Left ventricle myocardium inferior (tissue), 1 donor: ENCODE results near the gene P3H2. TPM values are rescaled to one million over a fixed set of nuclear protein-coding genes. Genes with fewer than 3 reads are reported as not detected.

ENCODE experiments used
- DNase-seq: peaks from one replicate; pipeline ENCODE4 v3.0.0-alpha.2; 2020
- H3K27ac ChIP-seq: fragments of 200-600 bp; replicated peaks from 2 replicates; pipeline ENCODE4 v1.8.0; 2021
- H3K27me3 ChIP-seq: fragments of 200-600 bp; 2 replicates; pipeline ENCODE4 v1.8.0; 2021; ENCODE audit warnings: low read depth
- H3K36me3 ChIP-seq: fragments of 200-600 bp; 2 replicates; pipeline ENCODE4 v1.8.0; 2021
- H3K4me1 ChIP-seq: fragments of 200-600 bp; 2 replicates; pipeline ENCODE4 v1.8.0; 2021
- H3K4me3 ChIP-seq: fragments of 200-600 bp; 2 replicates; pipeline ENCODE4 v1.8.0; 2021; ENCODE audit warnings: mild to moderate bottlenecking, moderate library complexity
- H3K9me3 ChIP-seq: fragments of 200-600 bp; replicated peaks from 2 replicates; pipeline ENCODE4 v1.8.0; 2021
- CTCF ChIP-seq: fragments of 200-600 bp; IDR thresholded peaks from 2 replicates; pipeline ENCODE4 v1.8.0; 2021; ENCODE audit warnings: antibody characterized with exemption, mild to moderate bottlenecking, borderline replicate concordance
- intact Hi-C: fragments of 100-400 bp; cut with micrococcal nuclease; formaldehyde crosslinking; loops from one replicate; pipeline ENCODE4 v1.11.0; 2022
- total RNA-seq: library from RNA; stranded (reverse); fragmentation: NEBNext Ultra II Directional; extraction: Animal tissue kit (Norgen Biotek cat#: 25700); gene quantifications from one replicate; pipeline ENCODE4 v1.2.1, GENCODE V29; 2021
- donor health status: DM: no; HTN: yes; CAD: no; lungs with severe emphysema.

P3H2 gene
- total RNA-seq, 1 donor from 2014 or later: 0.82 TPM

GRCh38 chr3:190009614-190010013 is 111.1 kb downstream of the P3H2 start:
- peak overlapping the region; percentile 3 for H3K27ac ChIP-seq
- H3K9me3 ChIP-seq: no peaks in the 10 kb centered on the region
- H3K27me3 ChIP-seq: no peaks in the 10 kb centered on the region
- intact Hi-C loops: no loop called here
- H3K4me1 ChIP-seq: peaks cover 13% of the 10 kb centered on the region
- no peak for TF ChIP-seq CTCF
- no peaks in the 10 kb centered on the region for H3K36me3 ChIP-seq
- H3K4me3 ChIP-seq: no peak overlapping the region
- DNase-seq: no peak

GRCh38 chr3:190008432-190008831 is 112.3 kb downstream of the P3H2 start:
- Histone ChIP-seq H3K4me1 (peaks cover 17% of the 10 kb centered on the region), H3K27ac (no peak overlapping the region), H3K36me3 (no peaks in the 10 kb centered on the region), H3K4me3 (no peak overlapping the region), H3K9me3 (no peaks in the 10 kb centered on the region), H3K27me3 (no peaks in the 10 kb centered on the region)
- no peak for TF ChIP-seq CTCF
- intact Hi-C loops: no loop called here
- no peak for DNase-seq

- DNase-seq: no peak
- Histone ChIP-seq H3K36me3 (no peaks in the 10 kb centered on the region), H3K9me3 (no peaks in the 10 kb centered on the region), H3K4me1 (peaks cover 19% of the 10 kb centered on the region), H3K27me3 (no peaks in the 10 kb centered on the region), H3K4me3 (no peak overlapping the region), H3K27ac (no peak overlapping the region)
- no peak for TF ChIP-seq CTCF
- intact Hi-C loops: no loop called here
Measured at GRCh38 chr3:190005343-190006113, 115.2 kb downstream of the P3H2 start.

GRCh38 chr3:190004656-190005055 is 116.0 kb downstream of the P3H2 start:
- intact Hi-C loops: no loop called here
- DNase-seq: no peak
- H3K4me1 ChIP-seq: peaks cover 11% of the 10 kb centered on the region

GRCh38 chr3:190003681-190004123 is 117.0 kb downstream of the P3H2 start:
- Histone ChIP-seq H3K9me3 (no peaks in the 10 kb centered on the region), H3K4me3 (no peak overlapping the region), H3K4me1 (peaks cover 6% of the 10 kb centered on the region), H3K36me3 (no peaks in the 10 kb centered on the region), H3K27me3 (no peaks in the 10 kb centered on the region), H3K27ac (no peak overlapping the region)
- TF ChIP-seq CTCF: no peak
- no peak for DNase-seq
- intact Hi-C loops: no loop called here

More at GRCh38 chr3:190004656-190005055, 116.0 kb downstream of the P3H2 start:
- Histone ChIP-seq H3K27me3 (no peaks in the 10 kb centered on the region), H3K9me3 (no peaks in the 10 kb centered on the region), H3K36me3 (no peaks in the 10 kb centered on the region), H3K4me3 (no peak overlapping the region), H3K27ac (no peak overlapping the region)
- no peak for TF ChIP-seq CTCF
